CD4-positive, alpha-beta memory T cell (primary cell): ENCODE results near the gene KLHL40. TPM values are rescaled to one million over a fixed set of nuclear protein-coding genes. Genes with fewer than 3 reads are reported as not detected.

Experiments used
- CTCF ChIA-PET: fragments of 350-600 bp; sonication (Branson Sonifier 250); formaldehyde crosslinking; loops from one replicate; lab custom pipeline; 2021; ENCODE audit warnings: inconsistent platforms; ENCODE audit not compliant: partially characterized antibody; lab: Charles Lee
- POLR2A ChIA-PET: fragments of 350-600 bp; sonication (Branson Sonifier 250); formaldehyde crosslinking; loops from one replicate; lab custom pipeline; 2021; ENCODE audit not compliant: partially characterized antibody; lab: Charles Lee
- DNase-seq, 5 donors: peaks; one replicate each; pipeline versions ENCODE4 v3.0.0 to v3.0.0-alpha.2; 2020 to 2022; ENCODE audit warnings: mixed read lengths in 1 of 5
- H3K27ac ChIP-seq: one replicate; pipeline ENCODE4 v1.7.0; 2013; ENCODE audit warnings: low read depth, low read length
- H3K27me3 ChIP-seq: 2 replicates; pipeline ENCODE4 v1.7.0; 2013; ENCODE audit warnings: mild to moderate bottlenecking, low read length, moderate library complexity; ENCODE audit not compliant: insufficient read depth
- H3K36me3 ChIP-seq: 2 replicates; pipeline ENCODE4 v1.7.0; 2013; ENCODE audit warnings: mild to moderate bottlenecking, low read length, moderate library complexity; ENCODE audit not compliant: insufficient read depth
- H3K4me1 ChIP-seq: 2 replicates; pipeline ENCODE4 v1.7.0; 2013; ENCODE audit warnings: mild to moderate bottlenecking, low read length, moderate library complexity; ENCODE audit not compliant: insufficient read depth
- H3K4me3 ChIP-seq, 2 donors: one replicate each; pipeline ENCODE4 v1.7.0; 2013; ENCODE audit warnings: low read length in 2 of 2, mild to moderate bottlenecking in 1 of 2
- H3K9me3 ChIP-seq, 2 donors: one replicate each; pipeline ENCODE4 v1.7.0; 2013; ENCODE audit warnings: low read length in 2 of 2, control low read depth in 1 of 2; ENCODE audit not compliant: control insufficient read depth in 1 of 2
- H3K27ac Mint-ChIP-seq, 7 donors: one replicate each; pipeline ENCODE4 v1.8.0; 2020 to 2021; ENCODE audit warnings: mixed read lengths in 7 of 7, mild to moderate bottlenecking in 6 of 7, inconsistent platforms in 3 of 7, moderate library complexity in 3 of 7
- H3K27me3 Mint-ChIP-seq, 2 donors: one replicate each; pipeline ENCODE4 v1.8.0; 2020 to 2021; ENCODE audit warnings: mixed read lengths in 2 of 2
- H3K36me3 Mint-ChIP-seq, 2 donors: one replicate each; pipeline ENCODE4 v1.8.0; 2020 to 2021; ENCODE audit warnings: mixed read lengths in 2 of 2, inconsistent platforms in 1 of 2, mild to moderate bottlenecking in 1 of 2
- H3K4me1 Mint-ChIP-seq, 4 donors: one replicate each; pipeline ENCODE4 v1.8.0; 2020 to 2021; ENCODE audit warnings: mixed read lengths in 4 of 4, mild to moderate bottlenecking in 1 of 4
- H3K4me3 Mint-ChIP-seq, 8 donors: one replicate each; pipeline ENCODE4 v1.8.0; 2020 to 2021; ENCODE audit warnings: mixed read lengths in 8 of 8, mild to moderate bottlenecking in 7 of 8, moderate library complexity in 6 of 8, inconsistent platforms in 3 of 8
- H3K9me3 Mint-ChIP-seq, 8 donors: one replicate each; pipeline ENCODE4 v1.8.0; 2020 to 2021; ENCODE audit warnings: mixed read lengths in 8 of 8, mild to moderate bottlenecking in 5 of 8, inconsistent platforms in 3 of 8, moderate library complexity in 1 of 8
- intact Hi-C: fragments of 100-400 bp; cut with micrococcal nuclease; formaldehyde crosslinking; loops from one replicate; pipeline ENCODE4 v1.15.1; 2023
- polyA plus RNA-seq, 2 donors: library from polyadenylated mRNA; unstranded; fragments of 300-500 nt; fragmentation: Illumina TruSeq; gene quantifications; one replicate each; pipeline ENCODE4 v1.2.3, GENCODE V29; 2021
- total RNA-seq, 2 experiments: library from RNA; stranded (reverse); gene quantifications; one replicate each; pipeline ENCODE4 v1.2.3, GENCODE V29; 2021

The KLHL40 gene
- total and polyA plus RNA-seq, 4 experiments from 2014 or later, result not detected

DNA sequence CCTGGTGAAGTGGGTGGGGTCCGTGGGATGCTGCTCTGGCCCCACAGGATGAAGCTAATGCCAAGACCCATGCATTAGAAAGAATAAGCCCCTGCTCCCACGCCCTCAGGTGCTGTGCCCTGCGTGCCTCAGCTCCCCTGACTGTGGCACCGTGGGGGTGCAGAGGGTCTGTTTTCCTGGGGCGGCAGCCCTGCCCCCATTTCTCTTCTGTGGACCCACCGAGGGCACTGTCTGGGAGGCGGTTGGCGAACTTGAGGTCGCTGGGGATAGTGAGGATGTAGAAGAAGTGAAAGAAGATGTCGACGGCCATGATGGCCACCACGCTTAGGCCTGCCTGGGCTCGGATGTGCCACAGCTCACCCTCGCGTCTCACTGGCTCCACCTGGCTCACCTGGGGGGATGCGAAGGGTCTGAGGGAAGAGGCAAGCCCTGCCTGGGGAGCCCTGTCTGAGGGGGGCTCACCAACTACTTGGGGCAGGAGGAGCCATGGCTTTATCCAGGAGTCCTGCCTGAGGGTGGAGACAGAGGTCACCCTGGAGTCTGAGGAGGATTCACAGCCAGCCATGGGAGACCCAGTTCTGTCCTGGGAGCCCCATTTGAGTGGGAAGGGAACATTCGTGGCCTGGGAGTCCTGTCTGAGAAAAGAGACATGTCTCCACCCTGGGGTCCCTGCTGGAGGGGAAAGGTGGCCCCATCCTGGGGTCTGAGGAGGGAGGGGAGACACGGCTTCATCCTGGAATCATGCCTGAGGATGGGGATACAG is 12.1 kb downstream of the KLHL40 start:
- CTCF ChIA-PET, result no interaction called here
- H3K4me1 Mint-ChIP-seq, result peaks cover 5 to 22% (median 8%) of the 10 kb centered on the region in 4 donors
- no peak overlapping the region for H3K4me3 ChIP-seq
- H3K36me3 ChIP-seq, result no peaks in the 10 kb centered on the region
- no peaks in the 10 kb centered on the region for H3K9me3 Mint-ChIP-seq
- no peak overlapping the region for H3K4me3 Mint-ChIP-seq
- no peak overlapping the region for H3K27ac Mint-ChIP-seq
- H3K27me3 Mint-ChIP-seq, result peaks cover 1% of the 10 kb centered on the region in 2 donors
- peaks cover 4% of the 10 kb centered on the region for H3K4me1 ChIP-seq
- H3K36me3 Mint-ChIP-seq, result no peaks in the 10 kb centered on the region
- no peaks in the 10 kb centered on the region for H3K27me3 ChIP-seq
- intact Hi-C loops, result no loop called here
- DNase-seq, result no peak
- no peaks in the 10 kb centered on the region for H3K9me3 ChIP-seq
- POLR2A ChIA-PET, result no interaction called here
- H3K27ac ChIP-seq, result no peak overlapping the region

DNA sequence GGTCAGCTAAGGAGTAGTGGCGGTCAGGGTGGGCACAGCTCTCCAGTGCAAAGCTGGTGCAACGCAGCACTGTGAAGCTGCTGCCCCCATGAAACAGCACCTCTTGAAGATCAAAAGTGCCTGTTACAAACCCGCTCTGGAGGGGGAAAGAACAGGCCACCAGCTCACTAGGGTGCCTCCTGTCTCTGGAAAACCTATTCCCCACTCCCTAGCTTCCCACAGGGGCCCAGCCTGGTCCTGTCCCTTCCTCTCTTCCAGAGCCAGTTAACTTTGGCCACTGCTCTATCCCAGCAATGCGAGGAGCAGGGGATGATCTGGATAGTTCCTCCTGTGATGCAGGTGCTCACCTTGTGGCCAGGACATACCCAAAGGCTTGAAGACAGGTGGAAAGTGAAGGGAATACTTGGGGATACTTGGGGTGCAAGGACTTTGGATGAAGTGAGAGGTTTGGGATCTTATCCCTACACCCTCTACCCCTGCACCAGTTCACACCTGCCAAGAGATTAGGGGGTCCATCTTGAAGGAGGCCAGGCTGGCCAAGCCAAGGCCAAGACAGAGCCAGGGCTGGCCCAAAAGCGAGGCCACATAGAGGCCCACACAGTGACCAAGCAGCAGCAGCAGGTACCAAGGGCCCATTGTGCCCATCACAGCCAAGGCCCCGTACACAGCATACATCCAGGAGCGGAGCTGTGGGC is 13.0 kb downstream of the KLHL40 start:
- no peaks in the 10 kb centered on the region for H3K9me3 ChIP-seq
- H3K4me1 ChIP-seq, result peaks cover 4% of the 10 kb centered on the region
- Mint-ChIP-seq H3K4me1 (peaks cover 5 to 22% (median 8%) of the 10 kb centered on the region in 4 donors), H3K9me3 (no peaks in the 10 kb centered on the region), H3K27me3 (peaks cover 0 to 1% of the 10 kb centered on the region in 2 donors), H3K27ac (no peak overlapping the region), H3K4me3 (peak overlapping the region in 1 of 8 donors; percentile 21), H3K36me3 (no peaks in the 10 kb centered on the region)
- no peaks in the 10 kb centered on the region for H3K27me3 ChIP-seq
- H3K4me3 ChIP-seq, result no peak overlapping the region
- no peaks in the 10 kb centered on the region for H3K36me3 ChIP-seq
- intact Hi-C loops, result no loop called here
- DNase-seq, result no peak
- CTCF ChIA-PET, result no interaction called here
- POLR2A ChIA-PET, result no interaction called here
- H3K27ac ChIP-seq, result no peak overlapping the region

DNA sequence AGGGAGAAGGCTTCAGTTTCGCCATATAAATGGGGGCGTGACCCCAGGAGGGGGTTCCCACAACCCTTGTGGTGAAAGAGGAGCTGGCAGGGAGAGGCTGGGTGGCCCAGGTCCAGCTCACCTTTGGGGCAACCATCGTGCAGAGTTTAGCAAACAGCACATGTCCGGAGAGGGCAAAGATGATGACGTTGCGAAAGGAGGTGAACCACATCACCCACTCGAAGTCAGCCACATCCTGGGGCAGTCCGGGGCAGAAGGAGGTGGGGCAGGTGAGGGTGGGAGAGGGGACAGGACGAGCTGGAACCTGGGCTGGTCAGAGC is 13.5 kb downstream of the KLHL40 start:
- POLR2A ChIA-PET, result no interaction called here
- Histone ChIP-seq H3K27ac (no peak overlapping the region), H3K36me3 (no peaks in the 10 kb centered on the region), H3K4me3 (no peak overlapping the region), H3K27me3 (no peaks in the 10 kb centered on the region), H3K9me3 (no peaks in the 10 kb centered on the region), H3K4me1 (peaks cover 4% of the 10 kb centered on the region)
- Mint-ChIP-seq H3K36me3 (no peaks in the 10 kb centered on the region), H3K27me3 (peaks cover 0 to 3% of the 10 kb centered on the region in 2 donors), H3K9me3 (no peaks in the 10 kb centered on the region), H3K4me3 (peak overlapping the region in 2 of 8 donors; percentile 21 to 26), H3K4me1 (peaks cover 5 to 22% (median 8%) of the 10 kb centered on the region in 4 donors), H3K27ac (no peak overlapping the region)
- DNase-seq, result no peak
- CTCF ChIA-PET, result interaction anchor here (0.8 kb wide), 1 partner anchor 45 kb away, joined by 3 read pairs; no protein-coding TSS in a partner anchor
- intact Hi-C loops, result no loop called here

DNA sequence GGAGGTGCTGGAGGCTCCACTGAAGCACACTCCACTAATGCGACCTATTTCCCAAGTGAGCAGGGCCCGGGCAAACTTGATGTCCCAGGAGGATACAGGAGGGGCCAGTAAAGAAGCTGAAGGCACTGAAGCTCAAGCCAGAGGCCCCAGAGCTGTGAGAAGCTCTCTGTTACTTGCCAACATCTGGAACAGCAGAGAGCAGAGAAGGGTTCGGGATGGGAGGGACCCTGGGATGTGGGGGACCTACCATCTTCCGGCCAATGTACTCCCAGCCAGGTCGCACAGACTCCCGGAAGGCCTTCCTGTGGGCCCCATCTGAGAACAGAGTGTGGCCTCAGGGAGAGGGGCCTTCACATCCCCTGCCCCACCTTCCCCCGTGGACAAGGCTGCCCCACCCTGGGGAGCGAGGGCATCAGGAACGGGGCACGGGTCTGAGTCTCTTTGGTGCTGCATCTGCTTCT is 14.2 kb downstream of the KLHL40 start:
- Mint-ChIP-seq H3K9me3 (no peaks in the 10 kb centered on the region), H3K27ac (no peak overlapping the region), H3K4me1 (peaks cover 5 to 22% (median 8%) of the 10 kb centered on the region in 4 donors), H3K27me3 (peaks cover 0 to 3% of the 10 kb centered on the region in 2 donors), H3K4me3 (no peak overlapping the region), H3K36me3 (no peaks in the 10 kb centered on the region)
- H3K27ac ChIP-seq, result no peak overlapping the region
- H3K4me3 ChIP-seq, result no peak overlapping the region
- H3K4me1 ChIP-seq, result peaks cover 4% of the 10 kb centered on the region
- ChIA-PET POLR2A (no interaction called here), CTCF (interaction anchor here (0.8 kb wide), 1 partner anchor 45 kb away, joined by 3 read pairs; no protein-coding TSS in a partner anchor)
- no peaks in the 10 kb centered on the region for H3K9me3 ChIP-seq
- intact Hi-C loops, result no loop called here
- no peaks in the 10 kb centered on the region for H3K36me3 ChIP-seq
- H3K27me3 ChIP-seq, result no peaks in the 10 kb centered on the region
- no peak for DNase-seq

DNA sequence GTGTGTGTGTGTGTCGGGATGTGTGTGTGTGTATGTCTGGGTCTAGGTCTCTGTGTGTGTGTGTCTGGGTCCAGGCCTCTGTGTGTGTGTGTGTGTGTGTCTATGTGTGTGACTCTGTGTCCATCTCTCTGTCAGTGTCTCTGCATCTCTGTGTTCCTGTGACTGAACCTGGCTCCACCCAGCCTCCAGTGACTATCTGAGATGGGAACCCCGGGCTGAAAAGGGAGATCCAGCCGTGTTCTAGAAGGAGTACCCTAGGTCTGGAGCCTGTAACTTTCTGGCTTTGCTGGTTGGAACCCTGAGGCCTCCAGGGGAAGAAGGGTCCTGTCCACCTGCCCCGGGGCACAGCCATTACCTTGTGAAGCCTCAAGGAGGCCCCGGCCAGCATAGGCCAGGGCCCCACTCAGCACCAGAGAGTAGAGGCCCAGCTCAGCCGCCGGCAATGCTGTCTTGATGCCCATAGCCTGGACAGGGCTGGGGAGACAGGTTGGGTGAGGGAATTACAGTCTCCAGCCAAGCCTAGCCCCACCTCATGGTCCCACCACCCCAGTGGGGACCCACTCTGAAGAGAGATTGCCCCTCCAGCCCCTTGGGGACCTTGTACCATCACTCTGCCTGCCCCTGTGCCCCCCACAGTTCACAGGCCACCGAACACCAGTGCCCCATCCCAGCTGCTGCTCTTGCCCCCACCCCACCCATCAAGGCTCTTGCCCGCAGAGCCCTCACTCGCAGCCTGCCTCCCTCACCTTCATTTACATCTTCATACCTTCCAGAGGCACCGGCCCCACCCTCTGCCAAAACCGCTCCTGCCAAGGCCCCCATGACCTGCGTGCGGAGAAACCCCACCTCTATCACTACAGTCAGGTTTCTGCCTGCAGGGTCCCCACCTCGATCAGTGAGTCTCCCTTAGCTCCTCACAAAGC is 15.3 kb downstream of the KLHL40 start:
- Histone ChIP-seq H3K9me3 (no peaks in the 10 kb centered on the region), H3K4me3 (no peak overlapping the region), H3K36me3 (no peaks in the 10 kb centered on the region), H3K27me3 (no peaks in the 10 kb centered on the region), H3K27ac (no peak overlapping the region), H3K4me1 (peaks cover 4% of the 10 kb centered on the region)
- ChIA-PET CTCF (no interaction called here), POLR2A (no interaction called here)
- intact Hi-C loops, result no loop called here
- Mint-ChIP-seq H3K36me3 (no peaks in the 10 kb centered on the region), H3K4me1 (peaks cover 5 to 22% (median 8%) of the 10 kb centered on the region in 4 donors), H3K27me3 (peaks cover 2 to 6% of the 10 kb centered on the region in 2 donors), H3K9me3 (no peaks in the 10 kb centered on the region), H3K27ac (peak overlapping the region in 2 of 7 donors; percentile 52 to 55), H3K4me3 (no peak overlapping the region)
- no peak for DNase-seq

DNA sequence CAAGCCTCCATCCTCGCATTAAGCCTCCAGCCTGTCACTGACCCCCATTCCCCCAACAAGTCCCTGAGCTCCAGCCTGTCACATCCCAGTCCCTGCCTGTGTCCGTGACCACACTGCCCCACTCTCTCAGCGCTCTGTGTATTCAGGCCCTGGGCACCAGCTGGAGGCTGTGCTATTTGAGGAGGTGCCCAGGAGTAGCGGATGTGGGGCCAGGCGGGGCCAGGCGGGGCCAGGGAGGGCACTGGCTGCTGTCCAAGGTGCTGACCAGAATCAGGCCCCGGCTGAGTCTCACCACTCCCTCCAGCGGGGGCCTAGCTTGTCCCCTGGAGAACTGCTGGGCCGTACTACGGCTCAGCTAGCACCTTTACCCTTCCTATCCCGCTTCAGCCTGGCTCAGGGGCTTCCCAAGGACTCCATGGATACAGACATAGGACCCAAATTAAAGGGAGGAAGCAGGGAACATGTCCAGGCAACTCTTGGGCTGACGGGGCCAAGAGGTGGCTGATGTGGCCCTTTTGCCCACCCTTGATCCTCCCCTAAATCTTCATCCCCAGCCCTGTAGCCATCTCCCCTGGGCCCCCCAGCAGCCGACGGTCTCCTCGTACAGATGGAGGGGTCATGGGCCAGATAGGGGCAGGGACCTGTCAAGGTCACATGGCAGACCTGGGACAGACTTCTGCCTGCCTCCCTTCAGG is 16.2 kb downstream of the KLHL40 start:
- H3K4me1 Mint-ChIP-seq, result peaks cover 5 to 22% (median 8%) of the 10 kb centered on the region in 4 donors
- no peak overlapping the region for H3K27ac ChIP-seq
- intact Hi-C loops, result no loop called here
- H3K4me3 ChIP-seq, result no peak overlapping the region
- CTCF ChIA-PET, result no interaction called here
- no peaks in the 10 kb centered on the region for H3K9me3 Mint-ChIP-seq
- H3K4me3 Mint-ChIP-seq, result no peak overlapping the region
- H3K4me1 ChIP-seq, result peaks cover 4% of the 10 kb centered on the region
- no peaks in the 10 kb centered on the region for H3K36me3 Mint-ChIP-seq
- H3K36me3 ChIP-seq, result no peaks in the 10 kb centered on the region
- no peaks in the 10 kb centered on the region for H3K27me3 ChIP-seq
- peak overlapping the region in 1 of 7 donors; percentile 52 for H3K27ac Mint-ChIP-seq
- peaks cover 2 to 6% of the 10 kb centered on the region in 2 donors for H3K27me3 Mint-ChIP-seq
- DNase-seq, result peak; percentile 56 to 64 (median 61)
- POLR2A ChIA-PET, result no interaction called here
- no peaks in the 10 kb centered on the region for H3K9me3 ChIP-seq
